ENCODE results near the gene BAIAP2L1. TPM values are rescaled to one million over a fixed set of nuclear protein-coding genes. Genes with fewer than 3 reads are reported as not detected.

BAIAP2L1 gene
- total RNA-seq, 2 donors from 2014 or later: 0.55 to 0.82 TPM

- H3K4me1 Mint-ChIP-seq: peaks cover 2% of the 10 kb centered on the region
- H3K27ac Mint-ChIP-seq: peak overlapping the region; percentile 60
- no peaks in the 10 kb centered on the region for H3K9me3 ChIP-seq (ENCODE audit: control insufficient read depth, low read length, poor library complexity, severe bottlenecking)
- no peak overlapping the region for H3K4me3 Mint-ChIP-seq
- H3K36me3 Mint-ChIP-seq (ENCODE audit: low read depth): peaks cover 1% of the 10 kb centered on the region
- DNase-seq (no peak), ATAC-seq (no peak)
- no peaks in the 10 kb centered on the region for H3K27me3 Mint-ChIP-seq
These were observed 100.1 kb downstream of the BAIAP2L1 start for GRCh38 chr7:98300595-98301372.

- no peak overlapping the region for H3K4me3 Mint-ChIP-seq
- no peaks in the 10 kb centered on the region for H3K9me3 ChIP-seq (ENCODE audit: control insufficient read depth, low read length, poor library complexity, severe bottlenecking)
- peak overlapping the region; percentile 62 for H3K27ac Mint-ChIP-seq
- no peaks in the 10 kb centered on the region for H3K27me3 Mint-ChIP-seq
- H3K36me3 Mint-ChIP-seq (ENCODE audit: low read depth): no peaks in the 10 kb centered on the region
- ATAC-seq (no peak), DNase-seq (no peak)
- peaks cover 2% of the 10 kb centered on the region for H3K4me1 Mint-ChIP-seq
These were observed 103.1 kb downstream of the BAIAP2L1 start for GRCh38 chr7:98297626-98298286.

GRCh38 chr7:98296833-98297232, 104.1 kb downstream of the BAIAP2L1 start:
- Mint-ChIP-seq H3K4me3 (no peak overlapping the region), H3K27me3 (no peaks in the 10 kb centered on the region)
- ATAC-seq: no peak

GRCh38 chr7:98295467-98296192, 105.3 kb downstream of the BAIAP2L1 start:
- Mint-ChIP-seq H3K4me1 (peaks cover 2% of the 10 kb centered on the region), H3K27ac (no peak overlapping the region), H3K4me3 (no peak overlapping the region), H3K36me3 (ENCODE audit: low read depth) (no peaks in the 10 kb centered on the region), H3K27me3 (no peaks in the 10 kb centered on the region)
- DNase-seq: no peak
- no peak for ATAC-seq
- H3K9me3 ChIP-seq (ENCODE audit: control insufficient read depth, low read length, poor library complexity, severe bottlenecking): no peaks in the 10 kb centered on the region

More at GRCh38 chr7:98296833-98297232, 104.1 kb downstream of the BAIAP2L1 start:
- H3K9me3 ChIP-seq (ENCODE audit: control insufficient read depth, low read length, poor library complexity, severe bottlenecking): no peaks in the 10 kb centered on the region
- peaks cover 2% of the 10 kb centered on the region for H3K4me1 Mint-ChIP-seq
- DNase-seq: no peak
- H3K27ac Mint-ChIP-seq: peak overlapping the region; percentile 19
- H3K36me3 Mint-ChIP-seq (ENCODE audit: low read depth): no peaks in the 10 kb centered on the region

- ATAC-seq (peak; percentile 62), DNase-seq (no peak)
- no peaks in the 10 kb centered on the region for H3K9me3 ChIP-seq (ENCODE audit: control insufficient read depth, low read length, poor library complexity, severe bottlenecking)
- H3K4me3 Mint-ChIP-seq: no peak overlapping the region
- no peak overlapping the region for H3K27ac Mint-ChIP-seq
- H3K4me1 Mint-ChIP-seq: peaks cover 2% of the 10 kb centered on the region
- no peaks in the 10 kb centered on the region for H3K27me3 Mint-ChIP-seq
- no peaks in the 10 kb centered on the region for H3K36me3 Mint-ChIP-seq (ENCODE audit: low read depth)
These were observed 106.0 kb downstream of the BAIAP2L1 start for GRCh38 chr7:98294798-98295382.

GRCh38 chr7:98294326-98294725, 106.6 kb downstream of the BAIAP2L1 start:
- no peaks in the 10 kb centered on the region for H3K27me3 Mint-ChIP-seq
- H3K27ac Mint-ChIP-seq: no peak overlapping the region
- H3K4me3 Mint-ChIP-seq: no peak overlapping the region
- H3K36me3 Mint-ChIP-seq (ENCODE audit: low read depth): no peaks in the 10 kb centered on the region
- peaks cover 2% of the 10 kb centered on the region for H3K4me1 Mint-ChIP-seq
- DNase-seq (no peak), ATAC-seq (no peak)
- no peaks in the 10 kb centered on the region for H3K9me3 ChIP-seq (ENCODE audit: control insufficient read depth, low read length, poor library complexity, severe bottlenecking)

GRCh38 chr7:98293746-98294145, 107.1 kb downstream of the BAIAP2L1 start:
- Mint-ChIP-seq H3K4me3 (no peak overlapping the region), H3K4me1 (peaks cover 2% of the 10 kb centered on the region), H3K27ac (no peak overlapping the region), H3K36me3 (ENCODE audit: low read depth) (no peaks in the 10 kb centered on the region), H3K27me3 (no peaks in the 10 kb centered on the region)
- no peak for ATAC-seq
- H3K9me3 ChIP-seq (ENCODE audit: control insufficient read depth, low read length, poor library complexity, severe bottlenecking): no peaks in the 10 kb centered on the region
- no peak for DNase-seq

GRCh38 chr7:98293265-98293664, 107.6 kb downstream of the BAIAP2L1 start:
- ATAC-seq (no peak), DNase-seq (no peak)
- Mint-ChIP-seq H3K4me1 (peaks cover 2% of the 10 kb centered on the region), H3K4me3 (no peak overlapping the region), H3K27ac (no peak overlapping the region), H3K36me3 (ENCODE audit: low read depth) (peaks cover 2% of the 10 kb centered on the region), H3K27me3 (no peaks in the 10 kb centered on the region)
- no peaks in the 10 kb centered on the region for H3K9me3 ChIP-seq (ENCODE audit: control insufficient read depth, low read length, poor library complexity, severe bottlenecking)

GRCh38 chr7:98291717-98292116, 109.2 kb downstream of the BAIAP2L1 start:
- H3K9me3 ChIP-seq (ENCODE audit: control insufficient read depth, low read length, poor library complexity, severe bottlenecking): no peaks in the 10 kb centered on the region
- H3K36me3 Mint-ChIP-seq (ENCODE audit: low read depth): peaks cover 2% of the 10 kb centered on the region
- H3K4me1 Mint-ChIP-seq: peaks cover under 1% of the 10 kb centered on the region
- DNase-seq (no peak), ATAC-seq (no peak)
- no peaks in the 10 kb centered on the region for H3K27me3 Mint-ChIP-seq
- H3K4me3 Mint-ChIP-seq: no peak overlapping the region
- H3K27ac Mint-ChIP-seq: no peak overlapping the region

GRCh38 chr7:98289333-98289875, 111.5 kb downstream of the BAIAP2L1 start:
- DNase-seq (no peak), ATAC-seq (no peak)
- no peak overlapping the region for H3K27ac Mint-ChIP-seq
- no peak overlapping the region for H3K4me3 Mint-ChIP-seq
- H3K27me3 Mint-ChIP-seq: no peaks in the 10 kb centered on the region
- H3K36me3 Mint-ChIP-seq (ENCODE audit: low read depth): peaks cover 2% of the 10 kb centered on the region
- H3K9me3 ChIP-seq (ENCODE audit: control insufficient read depth, low read length, poor library complexity, severe bottlenecking): no peaks in the 10 kb centered on the region
- H3K4me1 Mint-ChIP-seq: peaks cover 12% of the 10 kb centered on the region

- no peaks in the 10 kb centered on the region for H3K9me3 ChIP-seq (ENCODE audit: control insufficient read depth, low read length, poor library complexity, severe bottlenecking)
- no peak for ATAC-seq
- H3K4me1 Mint-ChIP-seq: peaks cover 16% of the 10 kb centered on the region
- no peak overlapping the region for H3K4me3 Mint-ChIP-seq
- H3K27ac Mint-ChIP-seq: no peak overlapping the region
- peaks cover 2% of the 10 kb centered on the region for H3K36me3 Mint-ChIP-seq (ENCODE audit: low read depth)
- no peak for DNase-seq
- no peaks in the 10 kb centered on the region for H3K27me3 Mint-ChIP-seq
These were observed 112.6 kb downstream of the BAIAP2L1 start for GRCh38 chr7:98288064-98288823.

GRCh38 chr7:98287486-98287959, 113.4 kb downstream of the BAIAP2L1 start:
- no peaks in the 10 kb centered on the region for H3K9me3 ChIP-seq (ENCODE audit: control insufficient read depth, low read length, poor library complexity, severe bottlenecking)
- H3K27ac Mint-ChIP-seq: no peak overlapping the region
- DNase-seq (no peak), ATAC-seq (no peak)
- H3K4me1 Mint-ChIP-seq: peaks cover 22% of the 10 kb centered on the region
- H3K27me3 Mint-ChIP-seq: no peaks in the 10 kb centered on the region
- peaks cover 2% of the 10 kb centered on the region for H3K36me3 Mint-ChIP-seq (ENCODE audit: low read depth)
- no peak overlapping the region for H3K4me3 Mint-ChIP-seq
